Endothelial cell of umbilical vein (primary cell): ENCODE data around the gene MRM2. TPM values are rescaled to one million over a fixed set of nuclear protein-coding genes. Genes with fewer than 3 reads are reported as not detected.

Experiments used
- BruUV-seq: library from RNA; stranded (reverse); fragments of 400-500 nt; replicated peaks from 2 replicates; lab custom pipeline; 2021; lab: Mats Ljungman, UMichigan
- CTCF ChIA-PET: fragments of 300-600, 350-600 bp; sonication (Branson Sonifier 250); formaldehyde crosslinking; loops from one replicate; lab custom pipeline; 2021; ENCODE audit warnings: antibody characterized with exemption, inconsistent platforms; lab: Charles Lee
- POLR2A ChIA-PET: fragments of 300-600, 350-600 bp; sonication (Branson Sonifier 250); formaldehyde crosslinking; loops from one replicate; lab custom pipeline; 2021; ENCODE audit warnings: antibody characterized with exemption, inconsistent platforms; lab: Charles Lee
- DNase-seq: peaks from one replicate; pipeline ENCODE4 v3.0.0-alpha.2; 2011; ENCODE audit warnings: low read depth, low spot score
- FAIRE-seq: peaks from 2 replicates; lab custom pipeline; 2011; peaks lifted over from hg19 to GRCh38; lab: Jason Lieb, UNC
- H2AFZ ChIP-seq: 2 replicates; pipeline ENCODE4 v1.6.0; 2012; ENCODE audit warnings: low read depth, low read length, control low read depth, inconsistent platforms
- H3K27ac ChIP-seq: 2 replicates; pipeline ENCODE4 v1.5.1; 2011; ENCODE audit warnings: low read depth, mild to moderate bottlenecking, control low read depth, low read length, moderate library complexity; ENCODE audit not compliant: insufficient read depth
- H3K27me3 ChIP-seq, 2 experiments: 2 replicates each; pipeline versions ENCODE4 v1.6.0 to v1.6.1; 2011; ENCODE audit warnings: low read length in 2 of 2, mixed read lengths in 1 of 2; ENCODE audit not compliant: control insufficient read depth in 2 of 2, insufficient read depth in 2 of 2
- H3K36me3 ChIP-seq, 2 experiments: 2 replicates in 1 of 2; 3 replicates in 1 of 2; pipeline ENCODE4 v1.5.1; 2011; ENCODE audit warnings: low read length in 2 of 2, mild to moderate bottlenecking in 1 of 2, moderate library complexity in 1 of 2; ENCODE audit not compliant: control insufficient read depth in 2 of 2, insufficient read depth in 2 of 2; ENCODE audit errors: extremely low read depth in 1 of 2
- H3K4me1 ChIP-seq: 3 replicates; pipeline ENCODE4 v1.5.1; 2011; ENCODE audit warnings: mild to moderate bottlenecking, low read length; ENCODE audit not compliant: control insufficient read depth, insufficient read depth; ENCODE audit errors: extremely low read depth
- H3K4me2 ChIP-seq: 2 replicates; pipeline ENCODE4 v1.6.1; 2011; ENCODE audit warnings: low read length, control low read depth, mixed read lengths; ENCODE audit not compliant: insufficient read depth
- H3K4me3 ChIP-seq, 3 experiments: fragments of 200-600 bp in 1 of 3; sonication (generic), shearing (Covaris generic) in 1 of 3; replicated peaks in 1 of 3; 2 replicates each; pipeline ENCODE4 v1.5.1; 2011 to 2016; ENCODE audit warnings: control low read depth in 3 of 3, low read length in 3 of 3, mild to moderate bottlenecking in 2 of 3, inconsistent platforms in 1 of 3, low read depth in 1 of 3, moderate library complexity in 1 of 3; ENCODE audit not compliant: insufficient read depth in 1 of 3
- H3K79me2 ChIP-seq: 2 replicates; pipeline ENCODE4 v1.6.0; 2012; ENCODE audit warnings: low read length, inconsistent platforms; ENCODE audit not compliant: control insufficient read depth, insufficient read depth
- H3K9ac ChIP-seq: replicated peaks from 2 replicates; pipeline ENCODE3; 2011; ENCODE audit warnings: low read length, control low read depth; ENCODE audit not compliant: insufficient read depth; ENCODE audit errors: extremely low read depth
- H3K9me1 ChIP-seq: replicated peaks from 3 replicates; pipeline ENCODE4 v1.6.0; 2011; ENCODE audit warnings: mild to moderate bottlenecking, low read length; ENCODE audit not compliant: control insufficient read depth, insufficient read depth; ENCODE audit errors: extremely low read depth
- H3K9me3 ChIP-seq: replicated peaks from 2 replicates; pipeline ENCODE4 v1.5.1; 2012; ENCODE audit warnings: low read length, inconsistent platforms; ENCODE audit not compliant: control insufficient read depth, insufficient read depth
- H4K20me1 ChIP-seq: replicated peaks from 2 replicates; pipeline ENCODE3; 2011; ENCODE audit warnings: mild to moderate bottlenecking, low read length; ENCODE audit not compliant: control insufficient read depth, insufficient read depth; ENCODE audit errors: extremely low read depth
- EZH2 ChIP-seq: IDR thresholded peaks from 2 replicates; pipeline ENCODE4 v1.6.1; 2012; ENCODE audit warnings: borderline replicate concordance, low read depth, mild to moderate bottlenecking, moderate library complexity, low read length, inconsistent platforms; ENCODE audit not compliant: severe bottlenecking
- FOS ChIP-seq: IDR thresholded peaks from 2 replicates; pipeline ENCODE4 v1.6.1; 2011; ENCODE audit warnings: mild to moderate bottlenecking, low read length, moderate library complexity, borderline replicate concordance; ENCODE audit not compliant: insufficient read depth
- GATA2 ChIP-seq: IDR thresholded peaks from 2 replicates; pipeline ENCODE4 v1.7.0; 2011; ENCODE audit warnings: low read depth, mild to moderate bottlenecking, moderate library complexity, mixed read lengths, low read length; ENCODE audit not compliant: insufficient read length, insufficient read depth
- JUN ChIP-seq: IDR thresholded peaks from 2 replicates; pipeline ENCODE4 v1.6.1; 2011; ENCODE audit warnings: borderline replicate concordance, low read depth; ENCODE audit not compliant: insufficient read length, insufficient read depth
- MYC ChIP-seq: IDR thresholded peaks from one replicate; pipeline ENCODE4 v1.6.1; 2011; ENCODE audit warnings: mild to moderate bottlenecking, low read depth, low read length
- POLR2A ChIP-seq: IDR thresholded peaks from 2 replicates; pipeline ENCODE4 v1.6.1; 2012; ENCODE audit warnings: low read depth, mild to moderate bottlenecking, control low read depth, low read length
- POLR2AphosphoS5 ChIP-seq: IDR thresholded peaks from 2 replicates; pipeline ENCODE4 v1.6.1; 2012; ENCODE audit warnings: low read depth, mild to moderate bottlenecking, control low read depth, low read length, moderate library complexity; ENCODE audit not compliant: insufficient read depth
- dilution Hi-C: fragments of 300-500 bp; cut with MboI; formaldehyde crosslinking; loops from one replicate; pipeline ENCODE4 v1.15.0; 2019; ENCODE audit warnings: low sequenced_read_pairs; ENCODE audit not compliant: extremely low pct_ligation_motif_present
- intact Hi-C: fragments of 100-400 bp; cut with micrococcal nuclease; formaldehyde crosslinking; loops from one replicate; pipeline ENCODE4 v1.10.0; 2022
- polyA plus RNA-seq, 4 experiments: library from polyadenylated mRNA; depleted of rRNA in 3 of 4; stranded (reverse) in 3 of 4; unstranded in 1 of 4; fragments of >200 nt; gene quantifications; 2 replicates each; pipeline versions ENCODE4 v1.2.1 to v1.2.3, GENCODE V29; 2011 to 2012; ENCODE audit warnings: missing spikeins in 1 of 4
- total RNA-seq: library from RNA; stranded (reverse); gene quantifications from 2 replicates; pipeline ENCODE4 v1.2.3, GENCODE V29; 2021
- TF ChIP-seq, protein P1 (sequence below): IDR thresholded peaks from 2 replicates; pipeline ENCODE4 v1.6.1; 2011; ENCODE audit not compliant: insufficient read depth, insufficient read length
- TF ChIP-seq, protein P2 (sequence below), 2 donors: IDR thresholded peaks; 1 replicate in 1 of 2; 2 replicates in 1 of 2; pipeline ENCODE4 v1.5.1; 2011; ENCODE audit warnings: low read length in 2 of 2, mild to moderate bottlenecking in 2 of 2, moderate library complexity in 2 of 2, control low read depth in 1 of 2, inconsistent platforms in 1 of 2, low read depth in 1 of 2; ENCODE audit not compliant: insufficient read depth in 1 of 2; ENCODE audit errors: extremely low read depth in 1 of 2

MRM2 gene
- total and polyA plus RNA-seq, 2 donors (not counting 3 experiments of a cell fraction or from before 2014, with no cell fraction given): 10.6 to 20.8 TPM

DNA sequence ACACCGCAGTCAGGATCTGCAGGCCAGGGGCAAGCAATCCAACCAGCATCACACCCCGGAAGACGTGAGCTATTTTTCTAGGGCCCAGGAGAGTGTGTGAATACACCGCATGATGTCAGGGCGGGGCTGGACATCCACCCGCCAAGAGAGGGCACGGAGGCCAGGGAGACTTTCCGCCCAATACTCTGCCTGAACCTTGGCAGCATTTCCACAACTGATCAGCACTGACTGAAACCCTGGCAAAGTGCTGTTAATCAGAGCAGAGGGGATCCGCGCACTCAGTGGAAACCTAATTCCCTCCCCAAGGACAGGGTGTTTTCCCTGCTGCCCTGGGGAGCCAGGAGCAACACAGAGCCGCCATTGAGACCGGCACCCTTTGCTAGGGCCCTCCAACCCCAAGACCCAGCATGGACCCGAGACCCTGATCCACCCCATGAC, 17.5 kb downstream of the MRM2 start:
- no peak overlapping the region for H3K9ac ChIP-seq
- no peak overlapping the region for H3K27ac ChIP-seq
- no peaks in the 10 kb centered on the region for H3K9me3 ChIP-seq
- intact Hi-C loops: no loop called here
- peaks cover 8 to 35% of the 10 kb centered on the region in 2 experiments for H3K36me3 ChIP-seq
- no peak for TF ChIP-seq POLR2AphosphoS5
- TF ChIP-seq, protein P1, sequence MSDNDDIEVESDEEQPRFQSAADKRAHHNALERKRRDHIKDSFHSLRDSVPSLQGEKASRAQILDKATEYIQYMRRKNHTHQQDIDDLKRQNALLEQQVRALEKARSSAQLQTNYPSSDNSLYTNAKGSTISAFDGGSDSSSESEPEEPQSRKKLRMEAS: no peak
- TF ChIP-seq GATA2: no peak
- no peak for TF ChIP-seq POLR2A
- TF ChIP-seq FOS: no peak
- no peak for TF ChIP-seq MYC
- TF ChIP-seq, protein P2, sequence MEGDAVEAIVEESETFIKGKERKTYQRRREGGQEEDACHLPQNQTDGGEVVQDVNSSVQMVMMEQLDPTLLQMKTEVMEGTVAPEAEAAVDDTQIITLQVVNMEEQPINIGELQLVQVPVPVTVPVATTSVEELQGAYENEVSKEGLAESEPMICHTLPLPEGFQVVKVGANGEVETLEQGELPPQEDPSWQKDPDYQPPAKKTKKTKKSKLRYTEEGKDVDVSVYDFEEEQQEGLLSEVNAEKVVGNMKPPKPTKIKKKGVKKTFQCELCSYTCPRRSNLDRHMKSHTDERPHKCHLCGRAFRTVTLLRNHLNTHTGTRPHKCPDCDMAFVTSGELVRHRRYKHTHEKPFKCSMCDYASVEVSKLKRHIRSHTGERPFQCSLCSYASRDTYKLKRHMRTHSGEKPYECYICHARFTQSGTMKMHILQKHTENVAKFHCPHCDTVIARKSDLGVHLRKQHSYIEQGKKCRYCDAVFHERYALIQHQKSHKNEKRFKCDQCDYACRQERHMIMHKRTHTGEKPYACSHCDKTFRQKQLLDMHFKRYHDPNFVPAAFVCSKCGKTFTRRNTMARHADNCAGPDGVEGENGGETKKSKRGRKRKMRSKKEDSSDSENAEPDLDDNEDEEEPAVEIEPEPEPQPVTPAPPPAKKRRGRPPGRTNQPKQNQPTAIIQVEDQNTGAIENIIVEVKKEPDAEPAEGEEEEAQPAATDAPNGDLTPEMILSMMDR (IDR thresholded peaks at IDR 0.05; ENCODE audit: extremely low read depth in 1 of 2, insufficient read depth in 1 of 2, low read depth in 1 of 2, low read length in 2 of 2): no peak
- no peak for TF ChIP-seq EZH2
- no peak for TF ChIP-seq JUN
- FAIRE-seq: no peak
- no peaks in the 10 kb centered on the region for H4K20me1 ChIP-seq
- ChIA-PET POLR2A (no interaction called here), CTCF (no interaction called here)
- no peaks in the 10 kb centered on the region for H3K9me1 ChIP-seq
- no peak for DNase-seq
- H3K4me2 ChIP-seq: no peak overlapping the region
- H2AFZ ChIP-seq: no peak overlapping the region
- no peaks in the 10 kb centered on the region for H3K27me3 ChIP-seq
- H3K4me3 ChIP-seq: no peak overlapping the region
- no peaks in the 10 kb centered on the region for H3K4me1 ChIP-seq
- dilution Hi-C loops: no loop called here
- H3K79me2 ChIP-seq: peaks cover 2% of the 10 kb centered on the region
- BruUV-seq: no TSS peak
